HEK293 (cell line): ENCODE data around the gene FBXO3.

Source experiments
- CTCF ChIA-PET: fragments of 350-600 bp; formaldehyde crosslinking; extraction: SDS; loops from one replicate; lab custom pipeline; 2021; ENCODE audit warnings: antibody characterized with exemption; lab: Yijun Ruan, JAX
- POLR2A ChIA-PET: fragments of 300-600 bp; formaldehyde crosslinking; extraction: SDS; loops from one replicate; lab custom pipeline; 2020; ENCODE audit warnings: antibody characterized with exemption, inconsistent platforms; lab: Yijun Ruan, JAX
- H3K27ac ChIP-seq: fragments of 200-500 bp; sonication (Bioruptor generic); 2 replicates; pipeline ENCODE4 v1.5.1; 2014; ENCODE audit warnings: low read depth, low read length, control low read depth, inconsistent platforms; ENCODE audit errors: extremely low read depth
- H3K36me3 ChIP-seq, 2 experiments: fragments of 200-500 bp in 1 of 2; sonication (Bioruptor generic) in 1 of 2; 1 replicate in 1 of 2; 2 replicates in 1 of 2; pipeline ENCODE4 v1.5.1; 2014 to 2017; ENCODE audit warnings: inconsistent platforms in 2 of 2, low read length in 2 of 2; ENCODE audit not compliant: control insufficient read depth in 2 of 2, insufficient read depth in 1 of 2
- H3K4me1 ChIP-seq: fragments of 200-500 bp; sonication (Bioruptor generic); 2 replicates; pipeline ENCODE4 v1.5.1; 2014; ENCODE audit warnings: mild to moderate bottlenecking, low read length, inconsistent platforms; ENCODE audit not compliant: control insufficient read depth, insufficient read depth
- H3K4me3 ChIP-seq: 2 replicates; pipeline ENCODE4 v1.5.1; 2011; ENCODE audit warnings: low read depth, mild to moderate bottlenecking, control low read depth, low read length, moderate library complexity
- H3K9me3 ChIP-seq: fragments of 200-500 bp; sonication (Bioruptor generic); 2 replicates; pipeline ENCODE4 v1.5.1; 2014; ENCODE audit warnings: low read depth, low read length, inconsistent platforms; ENCODE audit not compliant: control insufficient read depth, insufficient read depth
- BCL11A ChIP-seq: fragments of 450-650 bp; formaldehyde crosslinking; IDR thresholded peaks from 2 replicates; pipeline ENCODE4 v1.5.1; 2016; ENCODE audit warnings: low read depth, missing biosample characterization, missing genetic modification characterization
- KLF8 ChIP-seq: fragments of 450-650 bp; formaldehyde crosslinking; IDR thresholded peaks from 2 replicates; pipeline ENCODE4 v1.5.1; 2016; ENCODE audit warnings: missing biosample characterization, missing genetic modification characterization
- MYNN ChIP-seq: fragments of 450-650 bp; formaldehyde crosslinking; IDR thresholded peaks from 2 replicates; pipeline ENCODE4 v1.5.1; 2016; ENCODE audit warnings: missing biosample characterization, missing genetic modification characterization, borderline replicate concordance
- SP7 ChIP-seq: fragments of 450-650 bp; formaldehyde crosslinking; IDR thresholded peaks from 2 replicates; pipeline ENCODE4 v1.5.1; 2016; ENCODE audit warnings: missing biosample characterization, missing genetic modification characterization
- TRIM28 ChIP-seq: IDR thresholded peaks from 2 replicates; pipeline ENCODE4 v1.6.1; 2011; ENCODE audit warnings: low read length, control low read depth, borderline replicate concordance
- YY2 ChIP-seq: fragments of 450-650 bp; formaldehyde crosslinking; IDR thresholded peaks from 2 replicates; pipeline ENCODE4 v1.5.1; 2016; ENCODE audit warnings: missing biosample characterization, missing genetic modification characterization
- ZNF146 ChIP-seq: fragments of 450-650 bp; formaldehyde crosslinking; IDR thresholded peaks from 2 replicates; pipeline ENCODE4 v1.5.1; 2016; ENCODE audit warnings: missing biosample characterization, missing genetic modification characterization
- ZNF23 ChIP-seq: fragments of 450-650 bp; formaldehyde crosslinking; IDR thresholded peaks from 2 replicates; pipeline ENCODE4 v1.5.1; 2016; ENCODE audit warnings: missing biosample characterization, missing genetic modification characterization, borderline replicate concordance
- ZNF24 ChIP-seq: fragments of 450-650 bp; formaldehyde crosslinking; IDR thresholded peaks from 2 replicates; pipeline ENCODE4 v1.5.1; 2016; ENCODE audit warnings: missing biosample characterization, missing genetic modification characterization
- ZNF248 ChIP-seq: fragments of 450-650 bp; formaldehyde crosslinking; IDR thresholded peaks from 2 replicates; pipeline ENCODE4 v1.5.1; 2017; ENCODE audit warnings: missing biosample characterization, missing genetic modification characterization
- ZNF266 ChIP-seq: fragments of 450-650 bp; formaldehyde crosslinking; IDR thresholded peaks from 2 replicates; pipeline ENCODE4 v1.5.1; 2016; ENCODE audit warnings: missing biosample characterization, missing genetic modification characterization, low read depth
- ZNF274 ChIP-seq, 2 experiments: fragments of 200-500 bp in 1 of 2; fragments of 450-650 bp in 1 of 2; sonication (Bioruptor generic) in 1 of 2; formaldehyde crosslinking in 1 of 2; IDR thresholded peaks; 2 replicates each; pipeline versions ENCODE4 v1.5.1 to v1.6.1; 2014 to 2016; ENCODE audit warnings: borderline replicate concordance in 1 of 2, inconsistent platforms in 1 of 2, low read length in 1 of 2, missing biosample characterization in 1 of 2, missing genetic modification characterization in 1 of 2
- ZNF335 ChIP-seq: fragments of 450-650 bp; formaldehyde crosslinking; conservative IDR thresholded peaks from 2 replicates; pipeline ENCODE4 v1.5.1; 2016; ENCODE audit warnings: missing biosample characterization, missing genetic modification characterization
- ZNF433 ChIP-seq: fragments of 450-650 bp; formaldehyde crosslinking; IDR thresholded peaks from 2 replicates; pipeline ENCODE4 v1.5.1; 2016; ENCODE audit warnings: missing biosample characterization, missing genetic modification characterization, low read depth
- ZNF596 ChIP-seq: fragments of 450-650 bp; IDR thresholded peaks from 2 replicates; pipeline ENCODE4 v1.5.0; 2018; ENCODE audit warnings: missing biosample characterization, mild to moderate bottlenecking, missing genetic modification characterization, moderate library complexity
- ZNF624 ChIP-seq: fragments of 450-650 bp; formaldehyde crosslinking; IDR thresholded peaks from 2 replicates; pipeline ENCODE4 v1.5.1; 2017; ENCODE audit warnings: missing biosample characterization, missing genetic modification characterization
- ZNF629 ChIP-seq: fragments of 450-650 bp; formaldehyde crosslinking; IDR thresholded peaks from 2 replicates; pipeline ENCODE4 v1.5.1; 2017; ENCODE audit warnings: missing biosample characterization, missing genetic modification characterization
- ZNF660 ChIP-seq: fragments of 450-650 bp; IDR thresholded peaks from 2 replicates; pipeline ENCODE4 v1.5.1; 2018; ENCODE audit warnings: missing biosample characterization, mild to moderate bottlenecking, missing genetic modification characterization
- ZNF747 ChIP-seq: fragments of 450-650 bp; formaldehyde crosslinking; IDR thresholded peaks from 2 replicates; pipeline ENCODE4 v1.5.1; 2016; ENCODE audit warnings: missing biosample characterization, missing genetic modification characterization
- TF ChIP-seq, protein P1 (sequence below): fragments of 450-650 bp; formaldehyde crosslinking; IDR thresholded peaks from 2 replicates; pipeline ENCODE4 v1.5.1; 2016; ENCODE audit warnings: missing biosample characterization, missing genetic modification characterization
- TF ChIP-seq, protein P2 (sequence below): fragments of 450-650 bp; formaldehyde crosslinking; IDR thresholded peaks from 2 replicates; pipeline ENCODE4 v1.5.1; 2016; ENCODE audit warnings: missing biosample characterization, missing genetic modification characterization
- TF ChIP-seq, protein P3 (sequence below): fragments of 450-650 bp; formaldehyde crosslinking; IDR thresholded peaks from 2 replicates; pipeline ENCODE4 v1.5.1; 2016; ENCODE audit warnings: missing biosample characterization, missing genetic modification characterization
- TF ChIP-seq, protein P4 (sequence below): fragments of 450-650 bp; formaldehyde crosslinking; IDR thresholded peaks from 2 replicates; pipeline ENCODE4 v1.5.1; 2017; ENCODE audit warnings: missing biosample characterization, missing genetic modification characterization
- TF ChIP-seq, protein P5 (sequence below): fragments of 450-650 bp; formaldehyde crosslinking; optimal IDR thresholded peaks from 2 replicates; pipeline ENCODE3; 2016; ENCODE audit warnings: missing biosample characterization, mild to moderate bottlenecking, missing genetic modification characterization

Gene FBXO3

DNA sequence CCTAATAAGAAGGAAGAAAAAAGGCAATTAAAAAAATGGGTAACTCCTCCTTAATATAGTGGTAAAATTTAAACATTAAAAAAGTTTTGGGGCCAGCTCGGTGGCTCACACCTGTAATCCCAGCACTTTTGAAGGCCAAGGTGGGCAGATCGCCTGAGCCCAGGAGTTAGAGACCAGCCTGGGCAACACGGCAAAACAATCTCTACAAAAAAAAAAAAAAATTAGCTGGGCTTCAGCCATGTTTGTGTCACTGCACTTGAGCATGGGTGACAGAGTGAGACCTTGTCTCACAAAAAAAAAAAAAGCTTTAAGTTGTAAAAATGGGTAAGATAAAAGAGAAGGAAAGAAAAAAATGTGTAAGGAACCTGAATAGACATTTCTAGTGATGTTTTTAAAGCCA lies 11.3 kb upstream of the FBXO3 start:
- Histone ChIP-seq H3K4me3 (no peak overlapping the region), H3K36me3 (no peaks in the 10 kb centered on the region), H3K4me1 (no peaks in the 10 kb centered on the region), H3K9me3 (no peaks in the 10 kb centered on the region), H3K27ac (no peak overlapping the region)
- POLR2A ChIA-PET: no interaction called here
- CTCF ChIA-PET: interaction anchor here (0.7 kb wide), 1 partner anchor 425 kb away, joined by 4 read pairs; no protein-coding TSS in a partner anchor
- TF ChIP-seq MYNN (no peak), TRIM28 (no peak), ZNF624 (no peak), ZNF248 (tag by site-specific recombination) (no peak), YY2 (tag by site-specific recombination) (no peak), ZNF146 (tag by site-specific recombination) (no peak), BCL11A (no peak)
- TF ChIP-seq, protein P1, sequence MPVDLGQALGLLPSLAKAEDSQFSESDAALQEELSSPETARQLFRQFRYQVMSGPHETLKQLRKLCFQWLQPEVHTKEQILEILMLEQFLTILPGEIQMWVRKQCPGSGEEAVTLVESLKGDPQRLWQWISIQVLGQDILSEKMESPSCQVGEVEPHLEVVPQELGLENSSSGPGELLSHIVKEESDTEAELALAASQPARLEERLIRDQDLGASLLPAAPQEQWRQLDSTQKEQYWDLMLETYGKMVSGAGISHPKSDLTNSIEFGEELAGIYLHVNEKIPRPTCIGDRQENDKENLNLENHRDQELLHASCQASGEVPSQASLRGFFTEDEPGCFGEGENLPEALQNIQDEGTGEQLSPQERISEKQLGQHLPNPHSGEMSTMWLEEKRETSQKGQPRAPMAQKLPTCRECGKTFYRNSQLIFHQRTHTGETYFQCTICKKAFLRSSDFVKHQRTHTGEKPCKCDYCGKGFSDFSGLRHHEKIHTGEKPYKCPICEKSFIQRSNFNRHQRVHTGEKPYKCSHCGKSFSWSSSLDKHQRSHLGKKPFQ (tag by site-specific recombination): no peak
- TF ChIP-seq, protein P2, sequence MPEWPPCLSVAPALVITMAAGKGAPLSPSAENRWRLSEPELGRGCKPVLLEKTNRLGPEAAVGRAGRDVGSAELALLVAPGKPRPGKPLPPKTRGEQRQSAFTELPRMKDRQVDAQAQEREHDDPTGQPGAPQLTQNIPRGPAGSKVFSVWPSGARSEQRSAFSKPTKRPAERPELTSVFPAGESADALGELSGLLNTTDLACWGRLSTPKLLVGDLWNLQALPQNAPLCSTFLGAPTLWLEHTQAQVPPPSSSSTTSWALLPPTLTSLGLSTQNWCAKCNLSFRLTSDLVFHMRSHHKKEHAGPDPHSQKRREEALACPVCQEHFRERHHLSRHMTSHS (tag by site-specific recombination): no peak

DNA sequence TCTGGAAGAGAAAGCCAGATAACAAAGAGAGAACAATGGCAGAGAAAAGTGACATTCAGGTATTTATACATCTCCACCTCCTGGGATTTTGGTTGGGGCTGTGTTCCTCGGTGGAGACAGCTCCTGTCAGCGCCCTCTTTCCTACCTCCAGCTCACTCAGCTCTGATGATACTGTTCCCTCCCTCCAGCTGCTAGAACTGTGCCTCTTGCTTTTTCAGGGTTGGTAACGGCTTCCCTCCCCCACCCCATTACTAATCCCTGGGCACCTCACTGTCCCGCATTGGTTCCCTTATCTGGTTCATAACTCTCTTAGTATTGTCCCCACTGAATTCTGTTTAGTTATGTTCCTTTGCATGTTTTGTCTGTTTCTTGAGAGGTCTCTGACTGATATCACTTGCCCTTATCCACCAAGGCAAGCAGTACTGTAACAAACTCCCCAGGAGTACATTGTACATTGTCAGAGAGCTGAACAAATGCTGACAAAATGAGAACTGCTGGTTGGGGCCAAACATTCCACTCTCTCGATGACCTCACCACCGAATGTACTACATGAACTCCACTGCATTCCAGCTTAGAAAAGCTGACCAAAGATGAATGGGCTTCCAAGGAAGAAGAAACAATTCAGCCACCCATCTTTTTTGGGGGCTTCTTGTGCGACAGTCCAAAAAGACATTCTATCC lies 5.7 kb upstream of the FBXO3 start:
- CTCF ChIA-PET: interaction anchor here (0.5 to 3.8 kb wide), 4 partner anchors 11 to 394 kb away, joined by 3 to 18 read pairs (median 3); no protein-coding TSS in a partner anchor
- peaks cover 16% of the 10 kb centered on the region for H3K4me1 ChIP-seq
- H3K9me3 ChIP-seq: no peaks in the 10 kb centered on the region
- no peaks in the 10 kb centered on the region for H3K36me3 ChIP-seq
- no peak overlapping the region; the same call in 1 of the 2 replicates for H3K4me3 ChIP-seq
- POLR2A ChIA-PET: interaction anchor here (1.5 kb wide), 1 partner anchor 43 kb away, joined by 4 read pairs; the partner anchor contains the start of gene CD59
- no peak overlapping the region for H3K27ac ChIP-seq
- TF ChIP-seq ZNF335 (tag by site-specific recombination) (peak; percentile 27), ZNF266 (no peak), ZNF23 (tag by site-specific recombination) (no peak), ZNF629 (tag by site-specific recombination) (0 out of 2 replicates have a peak, but pooled peaks have one; percentile 29), ZNF747 (no peak), ZNF24 (tag by site-specific recombination) (peak; percentile 79; the same call in 1 of the 2 replicates), ZNF660 (tag by site-specific recombination) (0 out of 2 replicates have a peak, but pooled peaks have one; percentile 15), ZNF274 (IDR thresholded peaks at IDR 0.05; ENCODE audit: low read length) (no peak), ZNF274 (tag by site-specific recombination; IDR thresholded peaks at IDR 0.05; ENCODE audit: borderline replicate concordance) (no peak), ZNF433 (tag by site-specific recombination) (no peak), KLF8 (tag by site-specific recombination) (no peak), ZNF596 (tag by site-specific recombination) (no peak), ZNF248 (tag by site-specific recombination) (no peak), SP7 (tag by site-specific recombination) (0 out of 2 replicates have a peak, but pooled peaks have one; percentile 36)
- TF ChIP-seq, protein P3, sequence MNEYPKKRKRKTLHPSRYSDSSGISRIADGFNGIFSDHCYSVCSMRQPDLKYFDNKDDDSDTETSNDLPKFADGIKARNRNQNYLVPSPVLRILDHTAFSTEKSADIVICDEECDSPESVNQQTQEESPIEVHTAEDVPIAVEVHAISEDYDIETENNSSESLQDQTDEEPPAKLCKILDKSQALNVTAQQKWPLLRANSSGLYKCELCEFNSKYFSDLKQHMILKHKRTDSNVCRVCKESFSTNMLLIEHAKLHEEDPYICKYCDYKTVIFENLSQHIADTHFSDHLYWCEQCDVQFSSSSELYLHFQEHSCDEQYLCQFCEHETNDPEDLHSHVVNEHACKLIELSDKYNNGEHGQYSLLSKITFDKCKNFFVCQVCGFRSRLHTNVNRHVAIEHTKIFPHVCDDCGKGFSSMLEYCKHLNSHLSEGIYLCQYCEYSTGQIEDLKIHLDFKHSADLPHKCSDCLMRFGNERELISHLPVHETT (tag by site-specific recombination): no peak
- TF ChIP-seq, protein P4, sequence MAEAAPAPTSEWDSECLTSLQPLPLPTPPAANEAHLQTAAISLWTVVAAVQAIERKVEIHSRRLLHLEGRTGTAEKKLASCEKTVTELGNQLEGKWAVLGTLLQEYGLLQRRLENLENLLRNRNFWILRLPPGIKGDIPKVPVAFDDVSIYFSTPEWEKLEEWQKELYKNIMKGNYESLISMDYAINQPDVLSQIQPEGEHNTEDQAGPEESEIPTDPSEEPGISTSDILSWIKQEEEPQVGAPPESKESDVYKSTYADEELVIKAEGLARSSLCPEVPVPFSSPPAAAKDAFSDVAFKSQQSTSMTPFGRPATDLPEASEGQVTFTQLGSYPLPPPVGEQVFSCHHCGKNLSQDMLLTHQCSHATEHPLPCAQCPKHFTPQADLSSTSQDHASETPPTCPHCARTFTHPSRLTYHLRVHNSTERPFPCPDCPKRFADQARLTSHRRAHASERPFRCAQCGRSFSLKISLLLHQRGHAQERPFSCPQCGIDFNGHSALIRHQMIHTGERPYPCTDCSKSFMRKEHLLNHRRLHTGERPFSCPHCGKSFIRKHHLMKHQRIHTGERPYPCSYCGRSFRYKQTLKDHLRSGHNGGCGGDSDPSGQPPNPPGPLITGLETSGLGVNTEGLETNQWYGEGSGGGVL (tag by site-specific recombination): peak; percentile 31; the same call in 1 of the 2 replicates
- TF ChIP-seq, protein P5, sequence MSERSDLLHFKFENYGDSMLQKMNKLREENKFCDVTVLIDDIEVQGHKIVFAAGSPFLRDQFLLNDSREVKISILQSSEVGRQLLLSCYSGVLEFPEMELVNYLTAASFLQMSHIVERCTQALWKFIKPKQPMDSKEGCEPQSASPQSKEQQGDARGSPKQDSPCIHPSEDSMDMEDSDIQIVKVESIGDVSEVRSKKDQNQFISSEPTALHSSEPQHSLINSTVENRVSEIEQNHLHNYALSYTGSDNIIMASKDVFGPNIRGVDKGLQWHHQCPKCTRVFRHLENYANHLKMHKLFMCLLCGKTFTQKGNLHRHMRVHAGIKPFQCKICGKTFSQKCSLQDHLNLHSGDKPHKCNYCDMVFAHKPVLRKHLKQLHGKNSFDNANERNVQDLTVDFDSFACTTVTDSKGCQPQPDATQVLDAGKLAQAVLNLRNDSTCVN (tag by site-specific recombination): no peak
